PC-9 (cell line): Measurements from ENCODE around the gene MICAL3. TPM values are rescaled to one million over a fixed set of nuclear protein-coding genes. Genes with fewer than 3 reads are reported as not detected.

ENCODE experiments used
- BruUV-seq: library from RNA; stranded (reverse); fragments of 400-500 nt; replicated peaks from 2 replicates; lab custom pipeline; 2021; lab: Mats Ljungman, UMichigan
- CTCF ChIA-PET: fragments of 300-600 bp; sonication (Branson Sonifier 250); formaldehyde crosslinking; loops from one replicate; lab custom pipeline; 2022; ENCODE audit warnings: antibody characterized with exemption; lab: Charles Lee
- POLR2A ChIA-PET: fragments of 300-600 bp; sonication (Branson Sonifier 250); formaldehyde crosslinking; loops from one replicate; lab custom pipeline; 2022; ENCODE audit warnings: antibody characterized with exemption; ENCODE audit not compliant: unreplicated experiment; lab: Charles Lee
- DNase-seq, 2 experiments: peaks; one replicate each; pipeline versions ENCODE4 v3.0.0 to v3.0.0-alpha.2; 2015 to 2022; ENCODE audit warnings: mixed read lengths in 1 of 2
- H2AFZ ChIP-seq: fragments of 200-600 bp; sonication (generic); 2 replicates; pipeline ENCODE4 v1.8.1; 2017; ENCODE audit warnings: antibody characterized with exemption
- H3F3A ChIP-seq: fragments of 200-600 bp; sonication (generic); 2 replicates; pipeline ENCODE4 v1.8.1; 2017; ENCODE audit warnings: antibody characterized with exemption, mild to moderate bottlenecking, low read depth; ENCODE audit not compliant: insufficient read depth
- H3K27ac ChIP-seq: fragments of 200-600 bp; sonication (generic); 2 replicates; pipeline ENCODE4 v1.6.1; 2016; ENCODE audit warnings: mixed run types
- H3K27me3 ChIP-seq: fragments of 200-600 bp; sonication (generic); 2 replicates; pipeline ENCODE4 v1.6.1; 2016; ENCODE audit warnings: low read depth, mixed run types; ENCODE audit not compliant: insufficient read depth
- H3K36me3 ChIP-seq: fragments of 200-600 bp; sonication (generic); 2 replicates; pipeline ENCODE4 v1.6.1; 2016; ENCODE audit warnings: low read depth, mixed run types
- H3K4me1 ChIP-seq: fragments of 200-600 bp; sonication (generic); replicated peaks from 2 replicates; pipeline ENCODE4 v1.6.1; 2016; ENCODE audit warnings: mixed run types; ENCODE audit not compliant: insufficient read depth
- H3K4me2 ChIP-seq: fragments of 200-600 bp; sonication (generic); 2 replicates; pipeline ENCODE4 v1.6.1; 2017; ENCODE audit warnings: mixed run types
- H3K4me3 ChIP-seq: fragments of 200-600 bp; sonication (generic); 2 replicates; pipeline ENCODE4 v1.6.1; 2016; ENCODE audit warnings: mixed run types
- H3K79me2 ChIP-seq: fragments of 200-600 bp; sonication (generic); 2 replicates; pipeline ENCODE4 v1.6.1; 2017; ENCODE audit warnings: low read depth, mixed run types
- H3K9me2 ChIP-seq: fragments of 200-600 bp; sonication (generic); 2 replicates; pipeline ENCODE4 v1.8.1; 2017; ENCODE audit warnings: mild to moderate bottlenecking; ENCODE audit not compliant: insufficient read depth
- H3K9me3 ChIP-seq: fragments of 200-600 bp; sonication (generic); 2 replicates; pipeline ENCODE4 v1.8.1; 2016; ENCODE audit warnings: low read depth; ENCODE audit not compliant: insufficient read depth
- H4K20me1 ChIP-seq: fragments of 200-600 bp; sonication (generic); 2 replicates; pipeline ENCODE4 v1.8.1; 2017; ENCODE audit not compliant: insufficient read depth
- CTCF ChIP-seq: fragments of 200-600 bp; sonication (generic); conservative IDR thresholded peaks from 2 replicates; pipeline ENCODE4 v1.6.1; 2017; ENCODE audit warnings: mixed run types, antibody characterized with exemption, mild to moderate bottlenecking, moderate library complexity
- EZH2 ChIP-seq: fragments of 200-600 bp; sonication (generic); IDR thresholded peaks from 2 replicates; pipeline ENCODE4 v1.8.0; 2017; ENCODE audit warnings: antibody characterized with exemption, low read depth
- intact Hi-C: fragments of 100-400 bp; cut with micrococcal nuclease; formaldehyde crosslinking; loops from one replicate; pipeline ENCODE4 v1.10.0; 2022; ENCODE audit not compliant: unreplicated experiment
- total RNA-seq: library from RNA; stranded (reverse); gene quantifications from 2 replicates; pipeline ENCODE4 v1.2.3, GENCODE V29; 2021

Gene MICAL3
- total RNA-seq, 1 experiment from 2014 or later = 27.4 TPM

DNA sequence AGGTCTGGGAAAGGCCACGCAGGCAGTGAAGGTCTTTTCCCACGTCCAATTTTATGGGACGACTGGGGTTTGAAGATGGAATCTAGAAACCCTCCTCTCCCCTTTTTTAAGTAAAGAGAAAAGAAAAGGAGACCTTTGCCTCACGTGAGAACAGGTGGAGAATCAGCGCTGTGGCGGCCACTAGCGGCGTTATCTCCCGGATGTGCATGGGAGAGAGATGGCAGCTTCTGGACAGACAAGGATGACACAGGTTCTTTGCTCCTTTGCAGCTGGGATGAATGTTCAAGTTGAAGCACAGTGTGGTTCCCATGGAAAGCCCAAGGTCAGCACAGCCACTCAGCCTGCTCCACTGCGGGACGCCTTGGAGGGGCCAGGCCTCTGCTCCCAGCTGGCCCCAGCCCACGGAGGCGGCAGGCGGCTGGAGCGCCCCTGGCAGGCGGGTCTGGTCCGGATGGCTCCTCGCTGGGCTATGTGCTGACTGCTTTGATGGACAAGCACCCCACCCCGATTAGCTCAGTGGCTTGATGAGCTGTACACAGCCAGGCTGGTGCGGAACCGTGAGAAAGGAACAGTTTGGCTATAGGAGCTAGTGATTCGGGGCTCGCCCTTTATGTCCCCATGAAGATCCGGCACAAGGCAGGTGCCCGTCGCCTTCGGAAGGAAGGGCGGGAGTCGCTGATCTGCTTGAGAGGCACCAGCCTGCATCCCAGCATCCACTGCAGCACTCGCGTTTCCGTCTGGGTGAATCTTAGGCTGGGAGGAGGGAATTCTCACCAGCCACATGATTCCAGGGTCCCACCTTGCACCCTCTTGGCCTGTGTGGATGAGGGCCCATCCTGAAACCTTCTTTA is 235.6 kb downstream of the MICAL3 start:
- BruUV-seq = no TSS peak
- Histone ChIP-seq H3K27me3 (no peaks in the 10 kb centered on the region), H3K4me2 (no peak overlapping the region), H3K4me3 (no peak overlapping the region), H3K4me1 (no peaks in the 10 kb centered on the region), H3K36me3 (no peaks in the 10 kb centered on the region), H3K9me2 (no peaks in the 10 kb centered on the region), H2AFZ (no peak overlapping the region), H3F3A (no peaks in the 10 kb centered on the region), H3K27ac (no peak overlapping the region), H4K20me1 (no peaks in the 10 kb centered on the region), H3K79me2 (no peaks in the 10 kb centered on the region), H3K9me3 (no peaks in the 10 kb centered on the region)
- no peak for DNase-seq
- TF ChIP-seq EZH2 = no peak
- no peak for TF ChIP-seq CTCF
- intact Hi-C loops = loop anchor here (5.0 kb wide), 1 partner anchor 46 kb away; no protein-coding TSS in a partner anchor
- ChIA-PET POLR2A (no interaction called here), CTCF (no interaction called here)

DNA sequence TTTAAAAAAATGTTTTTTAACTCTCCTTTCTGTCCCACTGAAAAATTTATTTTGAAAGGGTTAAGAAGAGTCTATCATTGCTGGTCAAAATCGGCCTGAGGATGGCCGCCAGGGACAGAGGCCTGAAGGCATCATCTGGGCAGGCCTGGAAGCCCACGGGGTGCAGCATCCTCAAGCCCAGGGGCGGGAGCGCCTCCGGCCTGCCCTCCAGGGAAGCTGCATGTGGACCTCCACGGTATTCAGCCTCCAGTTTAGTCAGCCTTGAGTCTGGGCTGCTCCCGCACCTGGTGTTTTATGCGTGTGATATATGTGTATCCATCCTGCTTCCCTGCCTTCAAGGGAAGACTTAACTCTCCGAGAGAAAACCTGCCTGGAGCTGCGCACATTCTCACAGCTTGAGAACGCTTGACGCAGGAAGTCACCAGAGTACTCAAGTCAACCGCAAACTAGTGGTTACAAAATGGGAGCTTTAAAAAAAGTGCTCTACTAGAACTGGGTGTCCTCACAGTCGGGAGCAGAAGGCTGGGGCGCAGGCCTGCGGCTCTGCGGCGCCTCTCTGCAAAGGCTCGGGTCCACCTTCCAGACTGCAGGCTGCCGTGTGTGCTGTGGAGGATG is 236.5 kb downstream of the MICAL3 start:
- H3K9me3 ChIP-seq = no peaks in the 10 kb centered on the region
- DNase-seq = no peak

GRCh38 chr22:17787241-17787640 is 237.1 kb downstream of the MICAL3 start:
- DNase-seq = no peak
- Histone ChIP-seq H2AFZ (no peak overlapping the region), H3K9me2 (no peaks in the 10 kb centered on the region), H3F3A (no peaks in the 10 kb centered on the region), H3K4me3 (no peak overlapping the region), H4K20me1 (no peaks in the 10 kb centered on the region), H3K9me3 (no peaks in the 10 kb centered on the region), H3K79me2 (no peaks in the 10 kb centered on the region), H3K4me1 (peaks cover 3% of the 10 kb centered on the region; the same call in 1 of the 2 replicates), H3K36me3 (no peaks in the 10 kb centered on the region), H3K4me2 (no peak overlapping the region), H3K27me3 (no peaks in the 10 kb centered on the region), H3K27ac (no peak overlapping the region)
- CTCF ChIA-PET = no interaction called here
- BruUV-seq = no TSS peak
- POLR2A ChIA-PET = no interaction called here
- intact Hi-C loops = loop anchor here (5.0 kb wide), 1 partner anchor 45 kb away; no protein-coding TSS in a partner anchor
- TF ChIP-seq CTCF (no peak), EZH2 (no peak)

More for the DNA sequence above, 236.5 kb downstream of the MICAL3 start:
- Histone ChIP-seq H3K4me3 (no peak overlapping the region), H3K27me3 (no peaks in the 10 kb centered on the region), H3K36me3 (no peaks in the 10 kb centered on the region), H3K27ac (no peak overlapping the region), H3K4me2 (no peak overlapping the region), H2AFZ (no peak overlapping the region), H3K79me2 (no peaks in the 10 kb centered on the region), H3F3A (no peaks in the 10 kb centered on the region), H3K9me2 (no peaks in the 10 kb centered on the region), H3K4me1 (no peaks in the 10 kb centered on the region), H4K20me1 (no peaks in the 10 kb centered on the region)
- no TSS peak for BruUV-seq
- TF ChIP-seq CTCF = no peak
- TF ChIP-seq EZH2 = no peak
- ChIA-PET CTCF (no interaction called here), POLR2A (no interaction called here)
- intact Hi-C loops = loop anchor here (5.0 kb wide), 1 partner anchor 46 kb away; no protein-coding TSS in a partner anchor
